Measurements from ENCODE around the gene PIK3AP1.

Gene PIK3AP1

GRCh38 chr10:96667401-96667800, 52.9 kb downstream of the PIK3AP1 start:
- DNase-seq, result no peak

DNA sequence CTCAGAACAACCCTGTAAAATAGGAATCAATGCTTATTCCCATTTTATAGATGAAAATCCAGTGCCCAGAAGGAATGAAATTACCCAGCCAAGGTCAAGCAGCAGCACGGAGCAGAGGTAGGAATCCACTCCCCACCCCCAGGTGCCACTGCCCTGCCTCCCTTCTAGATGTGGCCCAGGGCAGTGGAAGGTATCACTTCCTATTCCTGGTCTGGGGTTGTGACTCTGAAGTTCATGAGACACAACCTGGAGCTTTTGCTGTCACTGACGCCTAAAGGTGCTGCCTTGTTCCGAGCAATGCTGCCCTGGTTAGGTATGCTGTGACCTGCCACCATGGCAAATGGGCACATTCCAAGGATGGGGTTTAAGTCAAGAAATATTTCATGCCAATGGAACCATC, 53.6 kb downstream of the PIK3AP1 start:
- no peak for DNase-seq

DNA sequence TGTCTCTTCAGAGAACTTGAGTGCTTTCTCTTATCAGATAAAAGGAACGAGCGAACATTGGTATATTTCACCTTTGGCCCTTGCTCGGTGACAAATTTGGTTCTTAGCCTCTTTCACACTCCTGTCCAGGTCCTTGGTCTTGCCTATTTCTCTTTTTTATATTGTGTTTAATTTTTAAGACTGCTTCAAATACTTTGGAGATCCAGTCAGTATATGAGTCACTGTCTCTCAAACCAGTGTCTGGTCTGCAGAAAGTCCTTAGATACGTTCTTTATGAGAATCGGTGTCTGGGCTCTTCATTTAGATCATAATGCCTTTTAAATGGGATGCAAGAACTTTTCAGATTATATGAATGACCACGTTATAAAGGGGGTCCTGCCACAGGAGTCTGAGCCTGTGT, 55.0 kb downstream of the PIK3AP1 start:
- DNase-seq, result no peak

DNA sequence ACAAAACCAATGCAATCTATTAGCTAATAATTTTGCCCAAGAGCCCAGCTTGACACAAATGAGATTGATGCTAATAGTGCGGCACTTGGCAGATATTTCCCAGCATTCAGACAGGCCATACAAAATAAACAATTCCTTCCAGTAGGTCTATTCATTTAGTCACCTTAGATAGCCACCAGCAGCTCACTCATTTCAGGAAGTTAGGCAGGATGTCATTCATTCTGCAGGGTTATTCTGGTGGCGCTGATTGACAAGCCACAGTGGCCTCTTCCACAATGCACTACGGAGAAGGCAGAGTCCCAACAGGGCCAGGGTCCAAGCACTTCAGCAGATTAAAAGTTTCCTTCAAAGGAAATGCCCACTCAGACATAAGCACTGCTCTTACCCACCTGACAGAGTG, 55.8 kb downstream of the PIK3AP1 start:
- peak; percentile 10 for DNase-seq

DNA sequence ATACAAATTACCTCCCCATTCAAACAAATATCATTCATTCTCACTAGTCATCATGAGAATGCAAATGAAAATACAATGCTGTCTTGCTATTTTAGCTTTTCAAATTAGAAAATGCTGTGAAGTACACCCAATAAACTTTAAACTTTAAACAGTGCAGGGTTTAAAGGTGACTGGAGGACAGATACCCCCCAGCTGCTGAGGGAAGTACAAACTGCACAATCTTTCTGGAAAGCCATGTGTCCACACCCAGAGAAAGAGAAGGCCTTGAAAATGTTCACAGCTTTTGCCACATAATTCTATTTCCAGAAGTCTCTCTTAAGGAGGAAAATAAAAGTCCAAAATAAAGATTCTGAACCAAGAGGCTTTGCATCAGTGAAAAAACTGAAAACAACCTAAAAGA, 56.5 kb downstream of the PIK3AP1 start:
- no peak for DNase-seq

DNA sequence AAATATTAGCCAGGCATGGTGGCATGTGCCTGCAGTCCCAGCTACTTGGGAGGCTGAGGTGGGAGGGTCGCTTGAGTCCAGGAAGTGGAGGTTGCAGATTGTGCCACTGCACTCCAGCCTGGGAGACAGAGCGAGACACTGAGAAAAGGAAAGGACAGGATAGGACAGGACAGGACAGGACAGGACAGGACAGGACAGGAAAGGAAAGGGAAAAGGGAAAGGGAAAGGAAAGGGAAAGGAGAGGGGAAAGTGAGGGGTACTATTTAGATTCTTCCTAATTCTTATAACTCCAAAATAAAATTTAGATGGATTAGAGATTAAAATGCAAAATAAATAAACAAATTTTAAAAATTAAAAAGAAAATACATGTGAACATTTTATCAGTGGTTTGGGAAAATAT, 58.7 kb downstream of the PIK3AP1 start:
- no peak for DNase-seq

DNA sequence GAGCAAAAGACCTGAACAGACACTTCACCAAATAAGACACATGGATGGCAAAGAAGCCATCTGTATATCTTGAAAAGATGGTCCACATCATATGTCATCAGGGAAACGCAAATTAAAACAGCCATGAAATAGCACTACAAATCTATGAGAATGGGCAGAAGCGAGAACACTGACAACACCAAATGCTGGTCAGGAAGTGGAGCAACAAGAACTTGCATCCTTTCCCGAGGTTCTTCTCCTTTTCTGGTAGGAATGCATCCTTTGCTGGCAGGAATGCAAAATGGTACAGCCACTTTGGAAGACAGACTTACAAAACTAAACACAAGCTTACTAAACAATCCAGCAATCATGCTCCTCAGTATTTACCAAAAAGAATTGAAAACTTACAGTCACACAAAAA, 60.0 kb downstream of the PIK3AP1 start:
- DNase-seq, result no peak

GRCh38 chr10:96658844-96659243, 61.5 kb downstream of the PIK3AP1 start:
- no peak for DNase-seq

GRCh38 chr10:96657385-96657784, 62.9 kb downstream of the PIK3AP1 start:
- no peak for DNase-seq

DNA sequence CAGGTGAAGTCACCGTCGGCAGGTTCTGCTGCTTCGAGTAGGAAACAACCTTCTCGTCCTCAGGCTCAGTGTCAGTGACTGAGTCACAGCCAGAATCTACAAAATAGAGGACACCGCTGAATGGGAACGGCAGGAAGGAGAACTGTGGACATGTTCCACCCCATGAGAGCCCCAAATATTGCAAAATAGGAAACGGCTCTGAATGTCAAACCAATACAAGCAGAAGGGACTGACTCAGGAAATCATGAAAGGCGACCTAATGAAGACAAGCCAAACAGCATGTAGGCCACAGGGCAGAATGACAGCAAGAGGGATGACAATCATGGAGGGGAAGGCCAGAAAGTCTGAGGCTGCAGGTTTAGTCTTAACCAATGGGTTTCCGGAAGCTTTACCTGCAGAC, 63.5 kb downstream of the PIK3AP1 start:
- DNase-seq, result no peak

GRCh38 chr10:96656198-96656577, 64.1 kb downstream of the PIK3AP1 start:
- no peak for DNase-seq

GRCh38 chr10:96655461-96656197, 64.7 kb downstream of the PIK3AP1 start:
- no peak for DNase-seq

DNA sequence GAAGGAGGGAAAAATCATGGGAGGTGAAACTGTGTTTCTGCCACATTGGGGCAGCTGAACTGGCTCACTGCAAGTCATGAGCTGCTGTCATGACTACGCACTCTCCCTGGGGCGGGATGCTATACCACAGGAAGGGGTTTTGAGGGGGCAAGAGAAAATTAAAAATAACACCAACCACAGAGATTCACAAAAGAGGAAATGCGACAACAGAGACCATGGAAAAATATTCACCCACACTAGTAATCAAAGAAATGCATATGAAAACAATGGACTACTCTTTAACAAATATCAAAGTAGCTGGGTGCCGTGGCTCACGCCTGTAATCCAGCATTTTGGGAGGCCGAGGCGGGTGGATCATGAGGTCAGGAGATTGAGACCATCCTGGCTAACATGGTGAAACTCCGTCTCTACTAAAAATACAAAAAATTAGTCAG, 68.3 kb downstream of the PIK3AP1 start:
- DNase-seq, result no peak

DNA sequence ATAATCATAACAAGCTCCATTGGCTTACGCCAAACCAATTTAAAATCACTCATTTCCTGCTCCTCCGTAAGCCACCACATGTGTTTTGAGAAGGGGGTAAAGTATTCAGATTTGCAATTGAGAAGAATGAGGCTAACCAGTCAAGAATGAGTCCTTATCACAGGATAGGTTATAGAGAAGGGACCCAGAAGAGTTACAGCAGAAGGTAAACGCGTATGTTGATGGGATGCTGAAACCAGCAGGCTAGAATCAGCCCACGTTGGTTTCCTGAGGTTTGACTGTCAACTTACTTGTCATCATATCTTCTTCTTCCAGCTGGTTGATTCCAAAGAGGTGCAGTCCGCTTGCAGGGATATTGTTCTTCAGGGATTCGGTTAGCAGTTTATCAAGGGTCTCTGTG, 69.4 kb downstream of the PIK3AP1 start:
- no peak for DNase-seq

DNA sequence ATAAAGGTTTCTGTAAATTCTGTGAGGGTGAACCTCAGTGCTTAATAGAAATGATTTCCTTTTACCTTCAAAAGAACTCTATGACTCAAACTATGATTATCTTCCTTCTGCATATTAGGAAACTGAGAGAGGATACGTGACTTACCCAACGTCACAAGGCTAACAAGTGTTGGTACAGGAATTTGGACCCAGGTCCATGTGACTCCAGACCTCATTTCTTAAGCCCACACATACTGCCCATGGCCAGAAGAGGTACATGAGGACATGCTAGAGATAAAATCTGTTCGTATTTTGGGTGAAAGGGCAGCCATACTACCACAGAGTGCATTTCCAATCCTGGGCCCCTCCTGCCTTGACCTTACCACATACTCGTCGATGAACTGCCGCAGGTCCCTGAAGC, 72.0 kb downstream of the PIK3AP1 start:
- DNase-seq, result no peak

DNA sequence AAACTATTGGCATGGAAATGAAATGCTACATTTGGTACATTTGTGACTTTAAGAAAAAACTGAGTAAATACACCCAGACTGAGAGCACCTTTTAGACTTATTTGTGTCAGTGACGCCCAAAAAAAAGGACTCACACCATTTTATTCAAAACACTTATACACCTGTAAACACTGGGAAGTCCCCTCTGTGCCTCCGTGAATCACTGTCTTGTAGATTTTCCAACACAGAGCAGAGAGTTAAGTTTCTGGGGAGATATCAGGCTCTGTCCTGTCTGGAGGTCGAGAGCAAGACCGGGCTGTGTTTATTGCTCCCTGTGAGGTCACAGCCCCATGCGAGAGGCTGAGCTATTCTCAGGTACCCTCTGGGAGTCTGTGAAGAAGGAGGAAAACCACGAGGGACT, 72.8 kb downstream of the PIK3AP1 start:
- no peak for DNase-seq

DNA sequence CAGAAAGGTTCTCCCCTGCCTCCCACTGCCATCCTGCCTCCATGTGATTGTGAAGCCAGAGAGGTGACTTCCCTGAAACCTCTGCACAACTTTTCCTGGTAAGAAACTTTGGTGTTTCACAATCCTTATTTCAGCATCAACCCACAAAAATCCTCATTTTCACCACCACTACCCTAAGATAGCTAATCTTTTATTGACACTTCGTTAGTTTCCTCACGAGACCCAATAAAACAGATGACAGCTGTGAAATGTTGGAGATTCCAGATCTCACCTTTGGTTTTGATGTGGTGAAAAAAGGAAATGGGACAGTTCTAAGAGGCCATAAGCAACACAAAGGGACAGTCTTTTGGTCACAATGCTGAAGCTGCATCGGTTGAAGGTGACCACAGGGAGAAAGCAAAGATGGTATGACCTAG, 73.6 kb downstream of the PIK3AP1 start:
- DNase-seq, result no peak

DNA sequence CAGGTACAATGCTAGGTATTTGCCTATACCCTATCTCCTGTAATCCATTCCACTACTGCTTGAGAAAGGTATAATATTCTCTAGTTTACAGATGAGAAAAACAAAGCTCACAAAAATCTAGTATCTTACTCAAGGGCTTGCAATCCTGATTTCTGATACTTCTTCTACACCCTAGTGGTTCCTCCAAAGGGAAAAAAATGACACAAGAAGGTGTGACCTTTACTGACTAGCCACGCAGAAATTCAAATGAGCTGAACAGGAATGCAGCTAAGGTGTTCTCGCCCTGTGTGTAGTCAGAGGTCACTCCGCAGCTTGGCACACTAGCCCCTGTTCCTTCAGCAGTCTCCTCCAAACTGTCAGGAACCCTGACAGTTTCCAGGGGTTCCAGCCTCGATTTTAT, 74.0 kb downstream of the PIK3AP1 start:
- no peak for DNase-seq

GRCh38 chr10:96645191-96645721, 75.1 kb downstream of the PIK3AP1 start:
- no peak for DNase-seq

GRCh38 chr10:96643920-96644319, 76.4 kb downstream of the PIK3AP1 start:
- DNase-seq, result no peak

- DNase-seq, result peak; percentile 57
These were observed 77.3 kb downstream of the PIK3AP1 start for GRCh38 chr10:96642973-96643372.

GRCh38 chr10:96642530-96642929, 77.8 kb downstream of the PIK3AP1 start:
- no peak for DNase-seq

GRCh38 chr10:96641396-96642295, 78.7 kb downstream of the PIK3AP1 start:
- DNase-seq, result no peak

GRCh38 chr10:96639899-96640298, 80.4 kb downstream of the PIK3AP1 start:
- no peak for DNase-seq
